Measurements from ENCODE around the gene CCDC92B.

Gene CCDC92B

DNA sequence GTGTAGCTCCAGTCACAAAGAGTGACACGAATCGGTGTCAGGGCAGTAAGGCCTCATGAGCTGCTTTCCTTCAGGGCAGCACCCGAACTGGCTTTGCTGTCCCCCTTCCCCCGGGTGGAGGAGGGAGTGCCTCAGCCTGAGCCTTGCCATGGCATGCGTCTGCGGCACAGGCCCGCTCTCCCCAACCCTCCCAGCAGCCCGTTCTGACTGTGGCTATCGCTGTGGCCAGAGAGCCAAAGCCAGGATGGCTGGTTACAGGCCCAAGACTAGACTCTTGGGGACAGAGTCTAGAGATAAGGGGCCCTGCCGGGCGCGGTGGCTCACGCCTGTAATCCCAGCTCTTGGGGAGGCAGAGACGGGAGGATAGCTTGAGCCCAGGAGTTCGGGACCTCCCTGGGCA is 63.8 kb downstream of the CCDC92B start:
- H3K9me2 ChIP-seq (replicated peaks; ENCODE audit: control insufficient read depth, low read length), result no peaks in the 10 kb centered on the region
- H3K27ac ChIP-seq (ENCODE audit: low read depth, low read length), result no peak overlapping the region
- H3K79me2 ChIP-seq (ENCODE audit: control insufficient read depth, low read length), result no peaks in the 10 kb centered on the region
- no peak overlapping the region for H3K4me3 ChIP-seq (ENCODE audit: low read length)
- H3K36me3 ChIP-seq (ENCODE audit: control insufficient read depth, low read length), result peaks cover 68% of the 10 kb centered on the region
- no peaks in the 10 kb centered on the region for H3K4me1 ChIP-seq (ENCODE audit: control insufficient read depth, low read length)
- H3K4me2 ChIP-seq (ENCODE audit: low read length), result no peak overlapping the region
- peaks cover 58% of the 10 kb centered on the region for H3F3A ChIP-seq (ENCODE audit: control insufficient read depth, insufficient read depth)
- TF ChIP-seq, protein P1, sequence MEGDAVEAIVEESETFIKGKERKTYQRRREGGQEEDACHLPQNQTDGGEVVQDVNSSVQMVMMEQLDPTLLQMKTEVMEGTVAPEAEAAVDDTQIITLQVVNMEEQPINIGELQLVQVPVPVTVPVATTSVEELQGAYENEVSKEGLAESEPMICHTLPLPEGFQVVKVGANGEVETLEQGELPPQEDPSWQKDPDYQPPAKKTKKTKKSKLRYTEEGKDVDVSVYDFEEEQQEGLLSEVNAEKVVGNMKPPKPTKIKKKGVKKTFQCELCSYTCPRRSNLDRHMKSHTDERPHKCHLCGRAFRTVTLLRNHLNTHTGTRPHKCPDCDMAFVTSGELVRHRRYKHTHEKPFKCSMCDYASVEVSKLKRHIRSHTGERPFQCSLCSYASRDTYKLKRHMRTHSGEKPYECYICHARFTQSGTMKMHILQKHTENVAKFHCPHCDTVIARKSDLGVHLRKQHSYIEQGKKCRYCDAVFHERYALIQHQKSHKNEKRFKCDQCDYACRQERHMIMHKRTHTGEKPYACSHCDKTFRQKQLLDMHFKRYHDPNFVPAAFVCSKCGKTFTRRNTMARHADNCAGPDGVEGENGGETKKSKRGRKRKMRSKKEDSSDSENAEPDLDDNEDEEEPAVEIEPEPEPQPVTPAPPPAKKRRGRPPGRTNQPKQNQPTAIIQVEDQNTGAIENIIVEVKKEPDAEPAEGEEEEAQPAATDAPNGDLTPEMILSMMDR (IDR thresholded peaks at IDR 0.05; ENCODE audit: low read depth, low read length, poor library complexity, severe bottlenecking), result no peak
- TF ChIP-seq EZH2phosphoT487 (IDR thresholded peaks at IDR 0.05; ENCODE audit: borderline replicate concordance, low read length), result no peak
- no peaks in the 10 kb centered on the region for H3K27me3 ChIP-seq (ENCODE audit: control insufficient read depth, low read length)
- 0 out of 2 replicates have a peak, but pooled peaks cover 3% of the 10 kb centered on the region for H4K20me1 ChIP-seq (ENCODE audit: control insufficient read depth, insufficient read depth, low read depth, low read length)
- H3K9me3 ChIP-seq (ENCODE audit: control insufficient read depth, insufficient read depth, low read length), result no peaks in the 10 kb centered on the region

DNA sequence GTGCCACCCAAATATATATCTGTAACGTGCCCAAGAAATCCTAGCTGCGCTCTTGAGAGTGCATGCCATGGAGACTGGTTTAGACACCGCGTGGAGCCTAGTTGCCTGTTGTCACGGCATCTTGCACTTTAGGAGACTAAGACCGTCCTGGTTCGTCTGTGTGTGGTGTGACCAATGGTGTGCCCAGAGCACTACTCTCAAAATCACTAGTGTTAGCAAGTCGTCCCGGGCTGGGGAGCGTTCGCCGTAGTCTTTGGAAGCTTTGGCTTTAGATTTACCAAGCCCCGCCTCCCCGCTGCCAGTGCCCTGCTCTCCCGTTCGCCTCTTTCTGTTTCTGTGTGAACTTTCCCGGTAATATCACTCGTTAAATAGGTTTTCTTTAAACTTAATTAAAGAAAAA is 64.9 kb downstream of the CCDC92B start:
- Histone ChIP-seq H3K4me2 (ENCODE audit: low read length) (no peak overlapping the region), H3K36me3 (ENCODE audit: control insufficient read depth, low read length) (peaks cover 68% of the 10 kb centered on the region), H3F3A (ENCODE audit: control insufficient read depth, insufficient read depth) (peaks cover 62% of the 10 kb centered on the region), H3K79me2 (ENCODE audit: control insufficient read depth, low read length) (no peaks in the 10 kb centered on the region), H3K4me1 (ENCODE audit: control insufficient read depth, low read length) (no peaks in the 10 kb centered on the region), H3K27ac (ENCODE audit: low read depth, low read length) (no peak overlapping the region), H4K20me1 (ENCODE audit: control insufficient read depth, insufficient read depth, low read depth, low read length) (0 out of 2 replicates have a peak, but pooled peaks cover 3% of the 10 kb centered on the region), H3K9me3 (ENCODE audit: control insufficient read depth, insufficient read depth, low read length) (no peaks in the 10 kb centered on the region), H3K4me3 (ENCODE audit: low read length) (no peak overlapping the region), H3K9me2 (replicated peaks; ENCODE audit: control insufficient read depth, low read length) (no peaks in the 10 kb centered on the region), H3K27me3 (ENCODE audit: control insufficient read depth, low read length) (no peaks in the 10 kb centered on the region)
- TF ChIP-seq, protein P1 (IDR thresholded peaks at IDR 0.05; ENCODE audit: low read depth, low read length, poor library complexity, severe bottlenecking), result no peak
- no peak for TF ChIP-seq EZH2phosphoT487 (IDR thresholded peaks at IDR 0.05; ENCODE audit: borderline replicate concordance, low read length)

DNA sequence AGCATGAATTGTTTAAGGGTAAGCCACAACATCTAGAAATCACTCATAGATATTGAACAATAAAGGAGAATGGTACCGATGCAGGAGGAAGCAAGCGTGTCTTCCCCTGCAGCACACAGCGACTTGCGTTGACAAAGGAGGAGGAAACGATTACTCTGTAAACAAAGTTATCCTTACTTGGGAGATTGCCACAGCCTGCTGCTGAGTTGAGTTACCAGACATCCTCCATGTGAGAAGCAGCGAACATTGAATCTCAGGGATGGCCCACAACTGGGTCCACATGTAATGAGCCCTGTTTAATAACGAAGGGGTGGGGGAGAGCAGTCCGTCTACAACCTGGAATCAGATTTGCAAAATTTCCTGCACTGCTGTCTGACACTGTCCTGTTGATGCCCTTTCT is 65.5 kb downstream of the CCDC92B start:
- H3K9me3 ChIP-seq (ENCODE audit: control insufficient read depth, insufficient read depth, low read length), result no peaks in the 10 kb centered on the region
- H3K36me3 ChIP-seq (ENCODE audit: control insufficient read depth, low read length), result peaks cover 68% of the 10 kb centered on the region
- no peaks in the 10 kb centered on the region for H3K9me2 ChIP-seq (replicated peaks; ENCODE audit: control insufficient read depth, low read length)
- H3K27me3 ChIP-seq (ENCODE audit: control insufficient read depth, low read length), result no peaks in the 10 kb centered on the region
- no peak overlapping the region for H3K4me3 ChIP-seq (ENCODE audit: low read length)
- H3K27ac ChIP-seq (ENCODE audit: low read depth, low read length), result no peak overlapping the region
- H3K79me2 ChIP-seq (ENCODE audit: control insufficient read depth, low read length), result peaks cover 2% of the 10 kb centered on the region; the same call in 1 of the 2 replicates
- H3K4me1 ChIP-seq (ENCODE audit: control insufficient read depth, low read length), result no peaks in the 10 kb centered on the region
- 0 out of 2 replicates have a peak, but pooled peaks cover 3% of the 10 kb centered on the region for H4K20me1 ChIP-seq (ENCODE audit: control insufficient read depth, insufficient read depth, low read depth, low read length)
- H3K4me2 ChIP-seq (ENCODE audit: low read length), result no peak overlapping the region
- TF ChIP-seq, protein P1 (IDR thresholded peaks at IDR 0.05; ENCODE audit: low read depth, low read length, poor library complexity, severe bottlenecking), result no peak
- peaks cover 61% of the 10 kb centered on the region for H3F3A ChIP-seq (ENCODE audit: control insufficient read depth, insufficient read depth)

Measured in DOHH2 (cell line).